GM19452 (cell line): ENCODE results near the gene CCDC85B.

Experiments used
- ATAC-seq: cut with Tn5 transposase; IDR thresholded peaks from one replicate; pipeline ENCODE4 v1.9.1; 2021; ENCODE audit not compliant: unreplicated experiment

The CCDC85B gene

GRCh38 chr11:65903715-65904114 lies 13.2 kb downstream of the CCDC85B start:
- ATAC-seq, result no peak

- ATAC-seq, result no peak
These were observed 16.1 kb downstream of the CCDC85B start for GRCh38 chr11:65906602-65907001.

- no peak for ATAC-seq
These were observed 17.4 kb downstream of the CCDC85B start for GRCh38 chr11:65907878-65908277.

GRCh38 chr11:65911682-65912568 lies 21.5 kb downstream of the CCDC85B start:
- no peak for ATAC-seq

GRCh38 chr11:65912845-65913244 lies 22.4 kb downstream of the CCDC85B start:
- no peak for ATAC-seq

- no peak for ATAC-seq
These were observed 24.8 kb downstream of the CCDC85B start for GRCh38 chr11:65915101-65915820.

GRCh38 chr11:65915821-65916251 lies 25.4 kb downstream of the CCDC85B start:
- no peak for ATAC-seq

- no peak for ATAC-seq
These were observed 25.9 kb downstream of the CCDC85B start for GRCh38 chr11:65916391-65916790.

- no peak for ATAC-seq
These were observed 26.6 kb downstream of the CCDC85B start for GRCh38 chr11:65917077-65917433.

GRCh38 chr11:65917434-65918210 lies 27.1 kb downstream of the CCDC85B start:
- ATAC-seq, result no peak

GRCh38 chr11:65918211-65919140 lies 28.0 kb downstream of the CCDC85B start, which contains the start of gene C11orf68:
Gene C11orf68 (minus strand): TSS chr11:65919062. CDS start chr11:65919031, 31 bp downstream.
- peak; percentile 41 for ATAC-seq

- peak; percentile 79 for ATAC-seq
These were observed 28.7 kb downstream of the CCDC85B start, which contains the start of gene DRAP1 for GRCh38 chr11:65919141-65919572. Gene DRAP1 (plus strand): TSS chr11:65919426. CDS start chr11:65919502, 76 bp downstream.

- peak; percentile 46 for ATAC-seq
These were observed 29.3 kb downstream of the CCDC85B start for GRCh38 chr11:65919573-65920371.

GRCh38 chr11:65920372-65920802 lies 29.9 kb downstream of the CCDC85B start:
- no peak for ATAC-seq

GRCh38 chr11:65921033-65921555 lies 30.6 kb downstream of the CCDC85B start:
- no peak for ATAC-seq

GRCh38 chr11:65921876-65922275 lies 31.4 kb downstream of the CCDC85B start:
- ATAC-seq, result no peak

GRCh38 chr11:65922565-65922964 lies 32.1 kb downstream of the CCDC85B start:
- no peak for ATAC-seq

GRCh38 chr11:65925397-65925796 lies 34.9 kb downstream of the CCDC85B start:
- no peak for ATAC-seq

- ATAC-seq, result no peak
These were observed 37.5 kb downstream of the CCDC85B start for GRCh38 chr11:65927904-65928397.
